ENCODE data around the gene PPIAL4G.
"Not testable (repeated sequence)": the region's sequence is repeated elsewhere in the genome, so short reads cannot be mapped to it uniquely, and the experiment has no call there.

DNA sequence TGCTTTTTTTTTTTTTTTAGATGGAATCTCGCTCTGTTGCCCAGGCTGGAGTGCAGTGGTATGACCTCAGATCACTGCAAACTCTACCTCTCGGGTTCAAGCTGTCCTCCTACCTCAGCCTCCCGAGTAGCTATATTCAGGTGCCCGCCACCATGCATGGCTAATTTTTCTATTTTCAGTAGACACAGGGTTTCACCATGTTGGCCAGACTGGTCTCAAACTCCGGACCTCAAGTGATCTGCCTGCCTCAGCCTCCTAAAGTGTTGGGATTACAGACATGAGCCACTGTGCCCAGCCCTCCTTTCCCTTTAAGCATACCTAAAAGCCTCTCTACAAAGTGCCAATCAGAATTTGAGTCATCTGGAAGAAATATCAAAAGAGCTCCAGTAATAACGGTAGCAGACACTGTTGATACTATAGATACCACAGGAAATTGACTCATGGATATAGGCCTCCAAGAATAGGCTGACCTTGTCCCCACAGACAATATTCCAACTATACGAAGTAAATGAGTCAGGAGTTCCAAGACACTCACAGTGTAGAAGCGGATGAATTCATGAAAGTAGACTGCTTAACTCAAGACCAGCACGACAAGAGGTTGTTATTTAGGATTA, 29.6 kb upstream of the PPIAL4G start:
- not testable (repeated sequence) for TF ChIP-seq POLR2A, CTCF (IDR thresholded peaks at IDR 0.05)
